HepG2 (cell line): ENCODE results near the gene HACD2. TPM values are rescaled to one million over a fixed set of nuclear protein-coding genes. Genes with fewer than 3 reads are reported as not detected.

Experiments used
- ASH2L ChIP-seq: fragments of 300-600, 200-600 bp; sonication (generic); IDR thresholded peaks from 2 replicates; pipeline ENCODE4 v1.7.0; 2017; ENCODE audit warnings: low read depth, mild to moderate bottlenecking, moderate library complexity, mixed read lengths, low read length; ENCODE audit not compliant: insufficient read length
- CCAR2 ChIP-seq: fragments of 200-400 bp; formaldehyde crosslinking; optimal IDR thresholded peaks from 2 replicates; pipeline ENCODE3; 2018; ENCODE audit warnings: low read depth, mild to moderate bottlenecking, low read length, moderate library complexity
- E2F2 ChIP-seq: sonication (generic); formaldehyde crosslinking; IDR thresholded peaks from 2 replicates; pipeline ENCODE4 v1.4.0; 2020; ENCODE audit warnings: missing genetic modification reagents, borderline replicate concordance
- GFI1 ChIP-seq: sonication (generic); formaldehyde crosslinking; IDR thresholded peaks from 2 replicates; pipeline ENCODE4 v1.5.0; 2020; ENCODE audit warnings: missing genetic modification reagents, mild to moderate bottlenecking, borderline replicate concordance
- HBP1 ChIP-seq: IDR thresholded peaks from 2 replicates; pipeline ENCODE4 v1.6.1; 2016; ENCODE audit warnings: low read depth, control low read depth
- KMT2A ChIP-seq: sonication (generic); formaldehyde crosslinking; IDR thresholded peaks from 2 replicates; pipeline ENCODE4 v1.4.0; 2020; ENCODE audit warnings: missing genetic modification reagents
- MAF1 ChIP-seq: sonication (generic); formaldehyde crosslinking; IDR thresholded peaks from 2 replicates; pipeline ENCODE4 v1.5.0; 2020; ENCODE audit warnings: missing genetic modification reagents, borderline replicate concordance
- MIER2 ChIP-seq: IDR thresholded peaks from 2 replicates; pipeline ENCODE4 v1.6.1; 2016; ENCODE audit warnings: missing biosample characterization, missing genetic modification reagents
- NFKBIZ ChIP-seq: IDR thresholded peaks from 2 replicates; pipeline ENCODE4 v1.6.1; 2018; ENCODE audit warnings: missing genetic modification reagents, missing compliant biosample characterization
- NR2F6 ChIP-seq, 2 experiments: IDR thresholded peaks; 2 replicates each; pipeline ENCODE4 v1.6.1; 2016; ENCODE audit warnings: antibody characterized with exemption in 1 of 2, mild to moderate bottlenecking in 1 of 2
- POLR2G ChIP-seq: fragments of 200-400 bp; formaldehyde crosslinking; IDR thresholded peaks from 2 replicates; pipeline ENCODE4 v1.6.1; 2018; ENCODE audit warnings: mild to moderate bottlenecking, low read depth, low read length, moderate library complexity
- REST ChIP-seq, 2 experiments: IDR thresholded peaks; 2 replicates each; pipeline ENCODE4 v1.6.1; 2011 to 2012; ENCODE audit warnings: low read length in 2 of 2, borderline replicate concordance in 1 of 2, low read depth in 1 of 2, mild to moderate bottlenecking in 1 of 2, moderate library complexity in 1 of 2
- RORA ChIP-seq: sonication (generic); formaldehyde crosslinking; IDR thresholded peaks from 2 replicates; pipeline ENCODE4 v1.5.0; 2020; ENCODE audit warnings: mild to moderate bottlenecking, missing genetic modification reagents, moderate library complexity
- TBP ChIP-seq: sonication (generic); formaldehyde crosslinking; IDR thresholded peaks from 2 replicates; pipeline ENCODE4 v1.5.0; 2020; ENCODE audit warnings: missing genetic modification reagents
- TBX2 ChIP-seq: sonication (generic); formaldehyde crosslinking; IDR thresholded peaks from 2 replicates; pipeline ENCODE4 v1.5.0; 2020; ENCODE audit warnings: missing genetic modification reagents, mild to moderate bottlenecking, borderline replicate concordance
- TCF12 ChIP-seq, 2 experiments: fragments of 450-650 bp in 1 of 2; sonication (generic) in 1 of 2; formaldehyde crosslinking in 1 of 2; IDR thresholded peaks; 2 replicates each; pipeline versions ENCODE4 v1.6.1 to v1.8.0; 2017 to 2022; ENCODE audit warnings: antibody characterized with exemption in 1 of 2, mild to moderate bottlenecking in 1 of 2, missing genetic modification reagents in 1 of 2, moderate library complexity in 1 of 2
- TSC22D2 ChIP-seq: sonication (generic); formaldehyde crosslinking; IDR thresholded peaks from 2 replicates; pipeline ENCODE4 v1.5.1; 2020; ENCODE audit warnings: missing genetic modification reagents, mild to moderate bottlenecking, borderline replicate concordance
- ZBTB33 ChIP-seq: sonication (generic); formaldehyde crosslinking; IDR thresholded peaks from 2 replicates; pipeline ENCODE4 v1.4.0; 2020; ENCODE audit warnings: missing genetic modification reagents
- ZFP82 ChIP-seq: sonication (generic); formaldehyde crosslinking; IDR thresholded peaks from 2 replicates; pipeline ENCODE4 v1.5.1; 2020; ENCODE audit warnings: mild to moderate bottlenecking, missing genetic modification reagents, borderline replicate concordance
- ZNF282 ChIP-seq: fragments of 450-650 bp; IDR thresholded peaks from 2 replicates; pipeline ENCODE4 v1.6.1; 2018; ENCODE audit not compliant: partially characterized antibody
- polyA plus RNA-seq, 8 experiments: library from polyadenylated mRNA; depleted of rRNA in 3 of 8; stranded (reverse) in 7 of 8; unstranded in 1 of 8; fragments of >200 nt; fragmentation: Illumina TruSeq in 4 of 8; extraction: Trizol in 4 of 8; gene quantifications; 2 replicates each; pipeline versions ENCODE4 v1.2.1 to v1.2.3, GENCODE V29; 2011 to 2016; ENCODE audit warnings: low read depth in 4 of 8, missing spikeins in 1 of 8, mixed read lengths in 1 of 8; ENCODE audit not compliant: insufficient read depth in 1 of 8
- total RNA-seq, 5 experiments: library from RNA; depleted of rRNA; stranded (reverse); fragments of >200 nt; fragmentation: Illumina TruSeq; extraction: Trizol; gene quantifications; 2 replicates each; pipeline ENCODE4 v1.2.3, GENCODE V29; 2016; ENCODE audit warnings: low read depth in 1 of 5

The HACD2 gene
- total and polyA plus RNA-seq, 2 of the 13 experiments (the other 11 are each of a cell fraction or from before 2014, with no cell fraction given), result 47.0 to 50.4 TPM

DNA sequence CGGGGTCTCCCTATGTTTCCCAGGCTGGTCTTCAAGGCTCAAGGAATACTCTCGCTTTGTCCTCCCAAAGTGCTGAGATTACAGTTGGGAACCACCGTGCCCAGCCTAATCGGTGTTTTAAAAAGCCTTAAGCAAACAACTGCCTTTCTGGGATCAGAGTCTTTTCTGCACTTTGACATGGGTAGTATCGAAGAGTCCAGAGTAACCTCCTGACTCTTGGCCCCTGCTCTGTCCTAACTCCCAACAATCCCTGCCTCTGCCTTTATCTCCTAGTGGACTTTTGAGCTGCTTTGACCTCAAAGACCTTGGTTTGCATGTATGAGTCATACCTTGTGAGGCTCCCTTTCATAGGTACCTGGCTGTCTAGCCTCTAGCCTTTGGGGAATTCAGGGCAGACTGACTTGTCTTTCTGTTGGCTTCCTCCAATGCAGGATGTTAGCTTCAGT lies 21.0 kb upstream of the HACD2 start (continued):
- peak; percentile 46; the same call in 1 of the 2 replicates for TF ChIP-seq TSC22D2 (CRISPR knock-in tag)
- no peak for TF ChIP-seq TCF12 (IDR thresholded peaks at IDR 0.05)
- TF ChIP-seq TCF12 (CRISPR knock-in tag; IDR thresholded peaks at IDR 0.05), result 0 out of 2 replicates have a peak, but pooled peaks have one; percentile 49
- no peak for TF ChIP-seq RORA (CRISPR knock-in tag)
- TF ChIP-seq HBP1, result peak; percentile 64; the same call in 1 of the 2 replicates
- no peak; the same call in 1 of the 2 replicates for TF ChIP-seq ZFP82 (CRISPR knock-in tag)
- no peak for TF ChIP-seq KMT2A
- peak in 1 of 2 experiments; percentile 74; a peak in 2 of 4 replicates for TF ChIP-seq REST (IDR thresholded peaks at IDR 0.05; ENCODE audit: borderline replicate concordance in 1 of 2, low read depth in 1 of 2, low read length in 2 of 2)
- TF ChIP-seq ASH2L, result peak; percentile 76
- no peak for TF ChIP-seq E2F2
- TF ChIP-seq TBX2 (CRISPR knock-in tag), result peak; percentile 73
- TF ChIP-seq MAF1 (CRISPR knock-in tag), result no peak
- no peak for TF ChIP-seq ZNF282
- TF ChIP-seq ZBTB33 (CRISPR knock-in tag), result peak; percentile 67; the same call in 1 of the 2 replicates
- TF ChIP-seq NFKBIZ (CRISPR knock-in tag), result peak; percentile 96
- TF ChIP-seq NR2F6 (IDR thresholded peaks at IDR 0.05), result peak; percentile 99
- peak; percentile 100 for TF ChIP-seq NR2F6 (CRISPR knock-in tag; IDR thresholded peaks at IDR 0.05)
- TF ChIP-seq POLR2G, result peak; percentile 69
- peak; percentile 34 for TF ChIP-seq CCAR2
- no peak for TF ChIP-seq TBP (CRISPR knock-in tag)
- peak; percentile 96 for TF ChIP-seq GFI1
- no peak; the same call in 1 of the 2 replicates for TF ChIP-seq MIER2 (CRISPR knock-in tag)
